K562 (cell line): ENCODE results near the gene CDKN1C. TPM values are rescaled to one million over a fixed set of nuclear protein-coding genes. Genes with fewer than 3 reads are reported as not detected.

Experiments used
- ATAC-seq: fragments of 200-7000 bp; cut with Tn5 transposase; 3 replicates; pipeline ENCODE4 v1.9.1; 2020; ENCODE audit warnings: moderate library complexity
- BruUV-seq: library from RNA; stranded (reverse); fragments of 400-500 nt; replicated peaks from 2 replicates; lab custom pipeline; 2021; lab: Mats Ljungman, UMichigan
- CTCF ChIA-PET: fragments of 300-600 bp; formaldehyde crosslinking; extraction: SDS; loops from one replicate; lab custom pipeline; 2021; ENCODE audit warnings: low intra/inter-chr PET ratio; lab: Yijun Ruan, JAX
- POLR2A ChIA-PET: fragments of 300-600, 350-650 bp; sonication (Branson Sonifier 250); formaldehyde crosslinking; extraction: SDS; loops from one replicate; lab custom pipeline; 2021; ENCODE audit warnings: antibody characterized with exemption, inconsistent platforms; lab: Yijun Ruan, JAX
- DNase-seq, 4 experiments: peaks; one replicate each; pipeline versions ENCODE4 v3.0.0 to v3.0.0-alpha.2; 2011 to 2018; ENCODE audit warnings: low spot score in 3 of 4, mixed read lengths in 3 of 4; ENCODE audit errors: extremely low read depth in 1 of 4
- FAIRE-seq: peaks from 2 replicates; lab custom pipeline; 2011; peaks lifted over from hg19 to GRCh38; lab: Jason Lieb, UNC
- H2AFZ ChIP-seq: 2 replicates; pipeline ENCODE4 v1.6.0; 2011; ENCODE audit warnings: low read depth, low read length, control low read depth, inconsistent platforms
- H3K27ac ChIP-seq: fragments of 200-600 bp; 3 replicates; pipeline ENCODE4 v1.8.0; 2011; ENCODE audit warnings: low read depth, mild to moderate bottlenecking, control low read depth, inconsistent platforms, low read length, moderate library complexity, mixed read lengths; ENCODE audit errors: extremely low read depth
- H3K27me3 ChIP-seq, 2 experiments: fragments of 300-600 bp in 1 of 2; 2 replicates in 1 of 2; 3 replicates in 1 of 2; pipeline versions ENCODE4 v1.6.0 to v1.8.0; 2011; ENCODE audit warnings: inconsistent platforms in 2 of 2, low read length in 2 of 2, mild to moderate bottlenecking in 1 of 2, mixed read lengths in 1 of 2, moderate library complexity in 1 of 2; ENCODE audit not compliant: control insufficient read depth in 2 of 2, insufficient read depth in 2 of 2
- H3K36me3 ChIP-seq: fragments of 300-600 bp; 3 replicates; pipeline ENCODE4 v1.8.0; 2011; ENCODE audit warnings: mild to moderate bottlenecking, low read length, inconsistent platforms; ENCODE audit not compliant: control insufficient read depth, insufficient read depth
- H3K4me1 ChIP-seq, 2 experiments: fragments of 200-600 bp in 1 of 2; replicated peaks in 1 of 2; 2 replicates in 1 of 2; 3 replicates in 1 of 2; pipeline versions ENCODE4 v1.5.1 to v1.8.0; 2011; ENCODE audit warnings: inconsistent platforms in 2 of 2, low read length in 2 of 2, mild to moderate bottlenecking in 1 of 2, mixed read lengths in 1 of 2, moderate library complexity in 1 of 2; ENCODE audit not compliant: control insufficient read depth in 2 of 2, insufficient read depth in 2 of 2
- H3K4me2 ChIP-seq: 2 replicates; pipeline ENCODE4 v1.6.1; 2011; ENCODE audit warnings: low read length, control low read depth, inconsistent platforms, mixed read lengths; ENCODE audit not compliant: insufficient read depth
- H3K4me3 ChIP-seq: fragments of 200-600 bp; sonication (generic), shearing (Covaris generic); 2 replicates; pipeline ENCODE4 v1.5.1; 2016; ENCODE audit warnings: control low read depth, inconsistent platforms
- H3K79me2 ChIP-seq: fragments of 200-600 bp; 3 replicates; pipeline ENCODE4 v1.8.0; 2011; ENCODE audit warnings: low read length, inconsistent platforms; ENCODE audit not compliant: control insufficient read depth, insufficient read depth
- H3K9ac ChIP-seq, 2 experiments: 2 replicates each; pipeline versions ENCODE4 v1.6.0 to v1.6.1; 2011; ENCODE audit warnings: low read depth in 2 of 2, low read length in 2 of 2, control low read depth in 1 of 2, inconsistent platforms in 1 of 2, mild to moderate bottlenecking in 1 of 2, mixed read lengths in 1 of 2; ENCODE audit not compliant: insufficient read depth in 1 of 2
- H3K9me1 ChIP-seq: one replicate; pipeline ENCODE4 v1.6.0; 2011; ENCODE audit warnings: inconsistent platforms, mild to moderate bottlenecking, low read length, moderate library complexity; ENCODE audit not compliant: control insufficient read depth, insufficient read depth
- H3K9me3 ChIP-seq: replicated peaks from 2 replicates; pipeline ENCODE4 v1.5.1; 2011; ENCODE audit warnings: low read depth, low read length, inconsistent platforms; ENCODE audit not compliant: control insufficient read depth, insufficient read depth
- H4K20me1 ChIP-seq: replicated peaks from 2 replicates; pipeline ENCODE4 v1.6.1; 2011; ENCODE audit warnings: low read length, inconsistent platforms, mixed read lengths; ENCODE audit not compliant: control insufficient read depth, insufficient read depth
- ADNP ChIP-seq: fragments of 200-800 bp; sonication (Bioruptor generic); IDR thresholded peaks from 2 replicates; pipeline ENCODE4 v1.6.1; 2016; ENCODE audit warnings: missing genetic modification characterization, missing compliant biosample characterization
- POLR2AphosphoS5 ChIP-seq: IDR thresholded peaks from 2 replicates; pipeline ENCODE4 v1.6.1; 2011; ENCODE audit warnings: mild to moderate bottlenecking, low read depth, low read length, moderate library complexity; ENCODE audit not compliant: control insufficient read depth, insufficient read depth
- TCFL5 ChIP-seq: fragments of 250-450 bp; sonication (Bioruptor Pico); conservative IDR thresholded peaks from 2 replicates; pipeline ENCODE4 v1.6.1; 2021; ENCODE audit warnings: mild to moderate bottlenecking, moderate library complexity, matching md5 sums
- WGBS: fragments of 100-300 bp; shearing (Covaris generic); methylation state at CpG from one replicate; pipeline ENCODE4 v1.1.6; 2016; ENCODE audit warnings: low coverage, mixed read lengths; ENCODE audit not compliant: insufficient coverage; ENCODE audit errors: missing lambda C conversion rate; 5-methylcytosine and 5-hydroxymethylcytosine counted together
- in situ Hi-C: fragments of 300-500 bp; cut with MboI; formaldehyde crosslinking; loops from 4 replicates; pipeline ENCODE4 v1.15.0; 2018; ENCODE audit warnings: inconsistent platforms, mixed read lengths
- intact Hi-C: fragments of 100-400 bp; cut with micrococcal nuclease; formaldehyde crosslinking; loops from 2 replicates; pipeline ENCODE4 v1.14.2; 2022
- polyA plus RNA-seq, 8 experiments: library from polyadenylated mRNA; depleted of rRNA in 4 of 8; stranded (reverse) in 5 of 8; unstranded in 3 of 8; fragments of >200 nt; fragmentation: Nextera tagmentation in 2 of 8; fragmentation: Illumina TruSeq in 1 of 8; extraction: Ambion mirVana in 2 of 8; extraction: Trizol in 1 of 8; gene quantifications; 2 replicates each; pipeline versions ENCODE4 v1.2.1 to v1.2.3, GENCODE V29; 2011 to 2014; ENCODE audit warnings: inconsistent platforms in 1 of 8, missing spikeins in 1 of 8
- total RNA-seq, 7 experiments: library from RNA; depleted of rRNA in 6 of 7; stranded (reverse); fragments of >200 nt in 6 of 7; fragmentation: Illumina TruSeq in 2 of 7; extraction: Trizol in 2 of 7; gene quantifications; 2 replicates each; pipeline versions ENCODE4 v1.2.1 to v1.2.3, GENCODE V29; 2011 to 2021; ENCODE audit warnings: low replicate concordance in 1 of 7
- TF ChIP-seq, protein P1 (sequence below): sonication (generic); formaldehyde crosslinking; IDR thresholded peaks from 2 replicates; pipeline ENCODE4 v1.8.1; 2023; ENCODE audit warnings: mild to moderate bottlenecking, missing genetic modification reagents

Gene CDKN1C
- total and polyA plus RNA-seq, 9 of the 15 experiments (the other 6 are each of a cell fraction or from before 2014, with no cell fraction given), result 2.8 to 21.1 (median 9.3) TPM

DNA sequence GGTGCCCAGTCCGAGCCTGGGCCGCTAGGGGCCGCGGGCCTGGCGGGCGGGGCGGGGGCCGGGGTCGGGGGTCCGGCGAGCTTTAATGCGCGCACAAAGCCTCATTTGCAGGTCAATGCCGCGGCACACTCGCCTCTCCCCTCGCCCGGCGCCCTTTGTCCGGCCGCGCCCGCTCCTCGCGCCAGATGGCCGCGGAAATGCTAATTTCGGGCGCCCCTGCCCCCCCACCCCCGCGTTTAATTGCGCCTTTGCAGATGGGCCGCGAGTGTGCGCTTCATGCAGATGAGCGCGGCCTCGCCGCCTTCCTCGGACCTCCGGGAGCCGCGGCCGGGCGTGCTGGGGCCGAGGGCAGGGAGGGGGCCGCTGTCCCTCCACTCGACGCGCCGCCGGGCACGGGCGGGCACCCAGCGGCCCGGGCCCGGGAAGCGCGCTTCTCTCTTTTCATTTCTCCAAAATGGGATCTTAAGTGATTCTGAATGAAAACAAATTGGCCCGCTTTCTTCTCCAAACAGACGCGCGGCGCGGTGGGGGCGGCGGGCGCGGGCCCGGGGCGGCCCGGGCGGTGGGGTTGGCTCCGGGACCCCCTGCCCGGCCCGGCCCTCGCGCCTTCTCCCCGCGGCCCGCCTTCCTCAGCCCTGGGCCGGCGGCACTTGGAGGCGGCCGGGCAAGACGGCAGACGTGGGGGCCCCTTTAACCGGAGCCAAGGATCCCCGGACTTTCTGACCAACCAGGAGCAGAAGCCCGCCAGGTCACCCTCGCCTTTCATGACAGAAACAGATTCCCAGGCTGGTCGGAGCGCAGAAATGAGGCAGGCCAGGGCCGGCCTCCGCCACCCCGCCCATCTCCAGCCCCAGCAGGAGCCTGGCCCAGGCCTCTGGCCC lies 22.9 kb downstream of the CDKN1C start:
- WGBS, result 75% methylated on average over 13 of the region's 96 CpGs
- CTCF ChIA-PET, result no interaction called here
- ATAC-seq, result no peak
- Histone ChIP-seq H3K4me1 (peaks cover 6 to 42% of the 10 kb centered on the region in 2 experiments; a peak in 4 of 5 replicates), H3K9ac (no peak overlapping the region), H4K20me1 (no peaks in the 10 kb centered on the region), H3K9me1 (no peaks in the 10 kb centered on the region), H2AFZ (no peak overlapping the region), H3K4me2 (no peak overlapping the region), H3K36me3 (no peaks in the 10 kb centered on the region), H3K4me3 (no peak overlapping the region), H3K27ac (no peak overlapping the region), H3K27me3 (peaks cover 0 to 12% of the 10 kb centered on the region in 2 experiments; a peak in 2 of 5 replicates), H3K79me2 (no peaks in the 10 kb centered on the region), H3K9me3 (peaks cover 7% of the 10 kb centered on the region)
- POLR2A ChIA-PET, result interaction anchor here (1.2 kb wide), 1 partner anchor 26 kb away, joined by 3 read pairs; no protein-coding TSS in a partner anchor
- in situ Hi-C loops (no loop called here), intact Hi-C loops (no loop called here)
- no peak for FAIRE-seq
- TF ChIP-seq, protein P1, sequence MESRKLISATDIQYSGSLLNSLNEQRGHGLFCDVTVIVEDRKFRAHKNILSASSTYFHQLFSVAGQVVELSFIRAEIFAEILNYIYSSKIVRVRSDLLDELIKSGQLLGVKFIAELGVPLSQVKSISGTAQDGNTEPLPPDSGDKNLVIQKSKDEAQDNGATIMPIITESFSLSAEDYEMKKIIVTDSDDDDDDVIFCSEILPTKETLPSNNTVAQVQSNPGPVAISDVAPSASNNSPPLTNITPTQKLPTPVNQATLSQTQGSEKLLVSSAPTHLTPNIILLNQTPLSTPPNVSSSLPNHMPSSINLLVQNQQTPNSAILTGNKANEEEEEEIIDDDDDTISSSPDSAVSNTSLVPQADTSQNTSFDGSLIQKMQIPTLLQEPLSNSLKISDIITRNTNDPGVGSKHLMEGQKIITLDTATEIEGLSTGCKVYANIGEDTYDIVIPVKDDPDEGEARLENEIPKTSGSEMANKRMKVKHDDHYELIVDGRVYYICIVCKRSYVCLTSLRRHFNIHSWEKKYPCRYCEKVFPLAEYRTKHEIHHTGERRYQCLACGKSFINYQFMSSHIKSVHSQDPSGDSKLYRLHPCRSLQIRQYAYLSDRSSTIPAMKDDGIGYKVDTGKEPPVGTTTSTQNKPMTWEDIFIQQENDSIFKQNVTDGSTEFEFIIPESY, result peak; percentile 20; the same call in 1 of the 2 replicates
- TF ChIP-seq TCFL5 (CRISPR knock-in tag), result no peak
- no peak for TF ChIP-seq POLR2AphosphoS5
- TF ChIP-seq ADNP (tag), result no peak
- DNase-seq, result no peak
- BruUV-seq, result no TSS peak
